ENCODE measurements around the gene ZNF577. TPM values are rescaled to one million over a fixed set of nuclear protein-coding genes. Genes with fewer than 3 reads are reported as not detected.

The ZNF577 gene
- total RNA-seq, 1 donor from 2014 or later: 3.8 TPM

GRCh38 chr19:51889934-51890333 is 2.2 kb upstream of the ZNF577 start:
- Histone ChIP-seq H3K27me3 (no peaks in the 10 kb centered on the region), H3K4me1 (no peaks in the 10 kb centered on the region), H3K4me3 (no peak overlapping the region), H3K27ac (no peak overlapping the region), H3K9me3 (peaks cover 57 to 77% of the 10 kb centered on the region in 2 donors), H3K36me3 (peaks cover 49 to 61% of the 10 kb centered on the region in 2 donors)
- TF ChIP-seq, protein P1, sequence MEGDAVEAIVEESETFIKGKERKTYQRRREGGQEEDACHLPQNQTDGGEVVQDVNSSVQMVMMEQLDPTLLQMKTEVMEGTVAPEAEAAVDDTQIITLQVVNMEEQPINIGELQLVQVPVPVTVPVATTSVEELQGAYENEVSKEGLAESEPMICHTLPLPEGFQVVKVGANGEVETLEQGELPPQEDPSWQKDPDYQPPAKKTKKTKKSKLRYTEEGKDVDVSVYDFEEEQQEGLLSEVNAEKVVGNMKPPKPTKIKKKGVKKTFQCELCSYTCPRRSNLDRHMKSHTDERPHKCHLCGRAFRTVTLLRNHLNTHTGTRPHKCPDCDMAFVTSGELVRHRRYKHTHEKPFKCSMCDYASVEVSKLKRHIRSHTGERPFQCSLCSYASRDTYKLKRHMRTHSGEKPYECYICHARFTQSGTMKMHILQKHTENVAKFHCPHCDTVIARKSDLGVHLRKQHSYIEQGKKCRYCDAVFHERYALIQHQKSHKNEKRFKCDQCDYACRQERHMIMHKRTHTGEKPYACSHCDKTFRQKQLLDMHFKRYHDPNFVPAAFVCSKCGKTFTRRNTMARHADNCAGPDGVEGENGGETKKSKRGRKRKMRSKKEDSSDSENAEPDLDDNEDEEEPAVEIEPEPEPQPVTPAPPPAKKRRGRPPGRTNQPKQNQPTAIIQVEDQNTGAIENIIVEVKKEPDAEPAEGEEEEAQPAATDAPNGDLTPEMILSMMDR (IDR thresholded peaks at IDR 0.05): no peak
- intact Hi-C loops (cut with DNase I): loop anchor here (2.0 kb wide), 1 partner anchor 15 kb away; the partner anchor contains the start of gene ZNF649
- DNase-seq (ENCODE audit: low spot score in 2 of 2): no peak

DNA sequence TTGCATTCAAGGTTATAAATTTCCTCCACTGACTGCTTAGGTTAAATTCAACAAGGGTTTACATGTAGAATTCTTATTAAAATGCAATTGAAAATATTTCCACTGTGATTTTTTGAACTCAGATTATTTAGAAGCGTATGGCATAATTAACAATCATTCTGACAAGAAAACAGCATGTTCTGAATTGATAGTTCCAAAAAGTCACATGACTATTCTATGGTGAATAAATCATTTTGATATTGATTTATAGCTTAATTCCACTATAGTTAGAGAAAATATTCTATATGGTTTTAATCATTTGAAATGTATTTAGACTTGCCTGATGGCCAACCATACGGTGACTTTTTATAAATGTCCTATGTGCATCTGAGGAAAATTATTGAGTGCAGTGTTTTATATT is 3.0 kb downstream of the ZNF577 start:
- peaks cover 9 to 46% of the 10 kb centered on the region in 2 donors for H3K9me3 ChIP-seq
- no peaks in the 10 kb centered on the region for H3K27me3 ChIP-seq
- H3K27ac ChIP-seq: no peak overlapping the region
- no peaks in the 10 kb centered on the region for H3K4me1 ChIP-seq
- peaks cover 7 to 29% of the 10 kb centered on the region in 2 donors for H3K36me3 ChIP-seq
- DNase-seq (ENCODE audit: low spot score in 2 of 2): no peak
- TF ChIP-seq, protein P1 (IDR thresholded peaks at IDR 0.05): no peak
- no peak overlapping the region for H3K4me3 ChIP-seq
- intact Hi-C loops (cut with DNase I): no loop called here

- Histone ChIP-seq H3K9me3 (peaks cover 18 to 42% of the 10 kb centered on the region in 2 donors), H3K27me3 (no peaks in the 10 kb centered on the region), H3K4me1 (no peaks in the 10 kb centered on the region), H3K4me3 (no peak overlapping the region), H3K27ac (no peak overlapping the region), H3K36me3 (peaks cover 28 to 42% of the 10 kb centered on the region in 2 donors)
- TF ChIP-seq, protein P1 (IDR thresholded peaks at IDR 0.05): no peak
- intact Hi-C loops (cut with DNase I): no loop called here
- DNase-seq (ENCODE audit: low spot score in 2 of 2): no peak
Measured at GRCh38 chr19:51882518-51882917, 5.2 kb downstream of the ZNF577 start.

DNA sequence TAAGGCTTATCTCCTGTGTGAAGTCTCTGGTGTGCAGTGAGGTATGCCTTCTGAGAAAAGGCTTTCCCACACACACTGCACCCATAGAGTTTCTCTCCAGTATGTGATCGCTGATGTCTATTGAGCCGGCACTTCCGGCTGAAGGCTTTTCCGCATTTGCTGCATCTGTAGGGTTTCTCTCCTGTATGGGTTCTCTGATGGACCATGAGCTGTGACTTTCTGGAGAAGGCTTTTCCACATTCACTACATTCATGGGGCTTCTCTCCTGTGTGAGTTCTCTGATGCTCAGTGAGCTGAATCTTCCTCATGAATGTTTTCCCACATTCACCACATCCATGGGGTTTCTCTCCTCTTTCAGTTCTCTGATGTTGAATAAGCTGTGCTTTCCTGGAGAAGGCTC is 14.7 kb downstream of the ZNF577 start:
- Histone ChIP-seq H3K27me3 (no peaks in the 10 kb centered on the region), H3K4me3 (no peak overlapping the region), H3K36me3 (peaks cover 63 to 66% of the 10 kb centered on the region in 2 donors), H3K4me1 (no peaks in the 10 kb centered on the region), H3K9me3 (peaks cover 77 to 100% of the 10 kb centered on the region in 2 donors), H3K27ac (no peak overlapping the region)
- intact Hi-C loops (cut with DNase I): no loop called here
- DNase-seq (ENCODE audit: low spot score in 2 of 2): no peak
- TF ChIP-seq, protein P1 (IDR thresholded peaks at IDR 0.05): no peak

DNA sequence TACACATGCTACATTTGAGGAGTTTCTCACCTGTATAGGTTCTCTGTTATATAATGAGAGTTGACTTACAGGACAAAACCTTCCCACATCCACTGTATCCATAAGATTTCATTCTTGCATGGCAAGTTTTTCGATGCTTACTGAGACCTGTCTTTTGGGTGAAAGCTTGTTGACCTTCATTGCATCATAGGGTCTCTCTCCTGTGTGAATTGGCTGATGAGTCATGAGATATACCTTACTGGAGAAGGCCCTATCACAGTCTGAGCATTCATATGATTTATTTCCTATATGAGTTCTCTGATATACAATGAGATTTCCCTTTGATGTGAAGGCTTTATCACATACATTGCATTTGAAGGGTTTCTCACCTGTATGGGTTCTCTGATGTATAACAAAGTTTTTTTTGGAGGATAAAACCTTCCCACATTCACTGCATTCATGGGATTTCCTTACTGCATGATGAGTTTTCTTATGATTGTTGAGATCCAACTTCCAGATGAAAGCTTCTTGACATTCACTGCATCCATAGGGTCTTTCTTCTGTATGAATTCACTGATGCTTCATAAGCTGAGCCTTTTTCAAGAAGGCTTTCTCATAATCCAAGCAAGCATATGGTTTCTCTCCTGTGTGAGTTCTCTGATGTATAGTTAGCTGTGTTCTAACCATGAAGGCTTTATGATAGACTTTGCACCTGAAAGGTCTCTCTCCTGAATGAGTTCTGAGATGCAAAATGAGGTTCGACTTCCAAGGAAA is 25.7 kb downstream of the ZNF577 start:
- no peaks in the 10 kb centered on the region for H3K4me1 ChIP-seq
- no peak for DNase-seq (ENCODE audit: low spot score in 2 of 2)
- no peaks in the 10 kb centered on the region for H3K27me3 ChIP-seq
- TF ChIP-seq, protein P1 (IDR thresholded peaks at IDR 0.05): no peak
- intact Hi-C loops (cut with DNase I): no loop called here
- H3K4me3 ChIP-seq: peak overlapping the region in 1 of 2 donors; percentile 23
- peaks cover 76 to 99% of the 10 kb centered on the region in 2 donors for H3K9me3 ChIP-seq
- H3K36me3 ChIP-seq: peaks cover 3 to 14% of the 10 kb centered on the region in 2 donors
- no peak overlapping the region for H3K27ac ChIP-seq
